HepG2 (cell line): ENCODE results near the gene TNS4. TPM values are rescaled to one million over a fixed set of nuclear protein-coding genes. Genes with fewer than 3 reads are reported as not detected.
A peak's percentile ranks its signal among the peaks of the same experiment; 100 is the strongest.

ENCODE experiments used
- ARID3A ChIP-seq: IDR thresholded peaks from 2 replicates; pipeline ENCODE4 v1.6.1; 2012; ENCODE audit warnings: low read depth, low read length, improper control_type of control experiment
- CC2D1A ChIP-seq: sonication (generic); formaldehyde crosslinking; IDR thresholded peaks from 2 replicates; pipeline ENCODE4 v1.8.1; 2023; ENCODE audit warnings: mild to moderate bottlenecking, missing genetic modification reagents
- CSRNP1 ChIP-seq: sonication (generic); formaldehyde crosslinking; IDR thresholded peaks from 2 replicates; pipeline ENCODE4 v1.8.1; 2023; ENCODE audit warnings: mild to moderate bottlenecking, missing genetic modification reagents
- ELK4 ChIP-seq: sonication (generic); formaldehyde crosslinking; IDR thresholded peaks from 2 replicates; pipeline ENCODE4 v1.9.0; 2021; ENCODE audit warnings: missing genetic modification reagents, borderline replicate concordance
- GATA4 ChIP-seq: sonication (generic); IDR thresholded peaks from 2 replicates; pipeline ENCODE4 v1.6.1; 2016; ENCODE audit warnings: antibody characterized with exemption, low read depth, borderline replicate concordance
- HOXA7 ChIP-seq: sonication (generic); formaldehyde crosslinking; IDR thresholded peaks from 2 replicates; pipeline ENCODE4 v1.8.1; 2022; ENCODE audit warnings: mild to moderate bottlenecking, missing genetic modification reagents, moderate library complexity
- IRF2 ChIP-seq: IDR thresholded peaks from 2 replicates; pipeline ENCODE4 v1.6.1; 2018; ENCODE audit warnings: missing genetic modification reagents, missing compliant biosample characterization
- KDM4B ChIP-seq: sonication (generic); formaldehyde crosslinking; IDR thresholded peaks from 2 replicates; pipeline ENCODE4 v1.4.0; 2020; ENCODE audit warnings: missing genetic modification reagents
- KDM6A ChIP-seq: IDR thresholded peaks from 2 replicates; pipeline ENCODE4 v1.6.1; 2016; ENCODE audit warnings: low read depth
- MAX ChIP-seq: IDR thresholded peaks from 2 replicates; pipeline ENCODE4 v1.6.1; 2012; ENCODE audit warnings: inconsistent platforms
- PHB2 ChIP-seq: fragments of 450-650 bp; IDR thresholded peaks from 2 replicates; pipeline ENCODE4 v1.6.1; 2018; ENCODE audit not compliant: partially characterized antibody
- THRA ChIP-seq: sonication (generic); formaldehyde crosslinking; IDR thresholded peaks from 2 replicates; pipeline ENCODE4 v1.4.0; 2020; ENCODE audit warnings: missing genetic modification reagents, borderline replicate concordance
- XBP1 ChIP-seq: sonication (generic); formaldehyde crosslinking; IDR thresholded peaks from 2 replicates; pipeline ENCODE4 v1.5.0; 2020; ENCODE audit warnings: missing genetic modification reagents
- ZBTB43 ChIP-seq: sonication (generic); formaldehyde crosslinking; conservative IDR thresholded peaks from 2 replicates; pipeline ENCODE4 v1.4.0; 2020; ENCODE audit warnings: missing genetic modification reagents
- ZKSCAN1 ChIP-seq: fragments of 150-350 bp; IDR thresholded peaks from 2 replicates; pipeline ENCODE4 v1.6.1; 2014; ENCODE audit warnings: low read length
- ZNF160 ChIP-seq: sonication (generic); formaldehyde crosslinking; IDR thresholded peaks from 2 replicates; pipeline ENCODE4 v1.8.0; 2022; ENCODE audit warnings: mild to moderate bottlenecking, inconsistent platforms, missing genetic modification reagents
- ZNF205 ChIP-seq: IDR thresholded peaks from 2 replicates; pipeline ENCODE4 v1.6.1; 2018; ENCODE audit warnings: missing biosample characterization, missing genetic modification reagents
- ZNF256 ChIP-seq: sonication (generic); formaldehyde crosslinking; conservative IDR thresholded peaks from 2 replicates; pipeline ENCODE4 v1.4.0; 2020; ENCODE audit warnings: missing genetic modification reagents
- ZNF326 ChIP-seq: sonication (generic); formaldehyde crosslinking; IDR thresholded peaks from 2 replicates; pipeline ENCODE4 v1.4.0; 2020; ENCODE audit warnings: missing genetic modification reagents, borderline replicate concordance
- ZNF354B ChIP-seq: sonication (generic); formaldehyde crosslinking; IDR thresholded peaks from 2 replicates; pipeline ENCODE4 v1.8.0; 2022; ENCODE audit warnings: mild to moderate bottlenecking, missing genetic modification reagents
- ZNF576 ChIP-seq: sonication (generic); formaldehyde crosslinking; IDR thresholded peaks from 2 replicates; pipeline ENCODE4 v1.4.0; 2020; ENCODE audit warnings: mild to moderate bottlenecking, missing genetic modification reagents
- ZNF580 ChIP-seq: IDR thresholded peaks from 2 replicates; pipeline ENCODE4 v1.6.1; 2016; ENCODE audit warnings: low read depth, borderline replicate concordance
- ZNF709 ChIP-seq: sonication (generic); formaldehyde crosslinking; IDR thresholded peaks from 2 replicates; pipeline ENCODE4 v1.5.0; 2020; ENCODE audit warnings: mild to moderate bottlenecking, missing genetic modification reagents
- polyA plus RNA-seq, 8 experiments: library from polyadenylated mRNA; depleted of rRNA in 3 of 8; stranded (reverse) in 7 of 8; unstranded in 1 of 8; fragments of >200 nt; fragmentation: Illumina TruSeq in 4 of 8; extraction: Trizol in 4 of 8; gene quantifications; 2 replicates each; pipeline versions ENCODE4 v1.2.1 to v1.2.3, GENCODE V29; 2011 to 2016; ENCODE audit warnings: low read depth in 4 of 8, missing spikeins in 1 of 8, mixed read lengths in 1 of 8; ENCODE audit not compliant: insufficient read depth in 1 of 8
- total RNA-seq, 5 experiments: library from RNA; depleted of rRNA; stranded (reverse); fragments of >200 nt; fragmentation: Illumina TruSeq; extraction: Trizol; gene quantifications; 2 replicates each; pipeline ENCODE4 v1.2.3, GENCODE V29; 2016; ENCODE audit warnings: low read depth in 1 of 5

TNS4 gene
- total and polyA plus RNA-seq, 2 of the 13 experiments (the other 11 are each of a cell fraction or from before 2014, with no cell fraction given) = 0.58 to 2.1 TPM

- TF ChIP-seq ELK4 (CRISPR knock-in tag) (no peak), ZNF205 (CRISPR knock-in tag) (no peak), KDM6A (CRISPR knock-in tag) (no peak), ZNF709 (no peak), ZNF580 (CRISPR knock-in tag) (no peak), GATA4 (peak; percentile 74; the same call in 1 of the 2 replicates), CSRNP1 (CRISPR knock-in tag) (no peak), KDM4B (CRISPR knock-in tag) (no peak), IRF2 (CRISPR knock-in tag) (0 out of 2 replicates have a peak, but pooled peaks have one; percentile 18), ZNF326 (no peak), ZBTB43 (no peak), XBP1 (no peak), HOXA7 (CRISPR knock-in tag) (no peak), PHB2 (no peak), ZNF256 (no peak), ZKSCAN1 (no peak), ZNF354B (CRISPR knock-in tag) (no peak), ARID3A (no peak), MAX (no peak), ZNF160 (CRISPR knock-in tag) (no peak), CC2D1A (CRISPR knock-in tag) (no peak), ZNF576 (CRISPR knock-in tag) (no peak), THRA (CRISPR knock-in tag) (peak; percentile 50; the same call in 1 of the 2 replicates)
These were observed 15.3 kb upstream of the TNS4 start (continued) for GRCh38 chr17:40516581-40517285.
